HepG2 (cell line): Measurements from ENCODE around the gene CUL4A. TPM values are rescaled to one million over a fixed set of nuclear protein-coding genes. Genes with fewer than 3 reads are reported as not detected.

ENCODE experiments used
- AHR ChIP-seq: IDR thresholded peaks from 2 replicates; pipeline ENCODE4 v1.6.1; 2018; ENCODE audit warnings: missing genetic modification reagents, missing compliant biosample characterization
- AKAP8 ChIP-seq: sonication (generic); formaldehyde crosslinking; IDR thresholded peaks from 2 replicates; pipeline ENCODE4 v1.5.1; 2020; ENCODE audit warnings: mild to moderate bottlenecking, missing genetic modification reagents
- CREB1 ChIP-seq, 2 experiments: fragments of 450-650 bp in 1 of 2; IDR thresholded peaks; 2 replicates each; pipeline ENCODE4 v1.6.1; 2016 to 2017; ENCODE audit warnings: control low read depth in 1 of 2, mild to moderate bottlenecking in 1 of 2, missing compliant biosample characterization in 1 of 2, missing genetic modification characterization in 1 of 2
- E2F2 ChIP-seq: sonication (generic); formaldehyde crosslinking; IDR thresholded peaks from 2 replicates; pipeline ENCODE4 v1.4.0; 2020; ENCODE audit warnings: missing genetic modification reagents, borderline replicate concordance
- E2F5 ChIP-seq: sonication (generic); formaldehyde crosslinking; conservative IDR thresholded peaks from 2 replicates; pipeline ENCODE4 v1.4.0; 2020; ENCODE audit warnings: missing genetic modification reagents
- EP300 ChIP-seq, 3 experiments: sonication (generic) in 1 of 3; formaldehyde crosslinking in 1 of 3; IDR thresholded peaks; 2 replicates each; pipeline versions ENCODE4 v1.5.1 to v1.6.1; 2011 to 2020; ENCODE audit warnings: low read depth in 2 of 3, low read length in 2 of 3, borderline replicate concordance in 1 of 3, improper control_type of control experiment in 1 of 3, mild to moderate bottlenecking in 1 of 3, missing genetic modification reagents in 1 of 3, moderate library complexity in 1 of 3
- IKZF5 ChIP-seq: IDR thresholded peaks from 2 replicates; pipeline ENCODE4 v1.6.1; 2018; ENCODE audit warnings: missing genetic modification reagents, mild to moderate bottlenecking, missing compliant biosample characterization
- MIER2 ChIP-seq: IDR thresholded peaks from 2 replicates; pipeline ENCODE4 v1.6.1; 2016; ENCODE audit warnings: missing biosample characterization, missing genetic modification reagents
- PAWR ChIP-seq: sonication (generic); formaldehyde crosslinking; IDR thresholded peaks from 2 replicates; pipeline ENCODE4 v1.4.0; 2020; ENCODE audit warnings: missing genetic modification reagents, mild to moderate bottlenecking, borderline replicate concordance
- RAD21 ChIP-seq: fragments of 450-650 bp; formaldehyde crosslinking; IDR thresholded peaks from 2 replicates; pipeline ENCODE4 v1.5.0; 2020; ENCODE audit warnings: mild to moderate bottlenecking
- RBAK ChIP-seq: sonication (generic); formaldehyde crosslinking; IDR thresholded peaks from 2 replicates; pipeline ENCODE4 v1.5.1; 2020; ENCODE audit warnings: mild to moderate bottlenecking, missing genetic modification reagents
- SIN3A ChIP-seq: IDR thresholded peaks from 2 replicates; pipeline ENCODE4 v1.6.1; 2011; ENCODE audit warnings: low read depth, mild to moderate bottlenecking, control low read depth, low read length, borderline replicate concordance
- ZFP41 ChIP-seq: sonication (generic); formaldehyde crosslinking; IDR thresholded peaks from 2 replicates; pipeline ENCODE4 v1.4.0; 2020; ENCODE audit warnings: mild to moderate bottlenecking, missing genetic modification reagents, borderline replicate concordance
- ZNF160 ChIP-seq: sonication (generic); formaldehyde crosslinking; IDR thresholded peaks from 2 replicates; pipeline ENCODE4 v1.8.0; 2022; ENCODE audit warnings: mild to moderate bottlenecking, inconsistent platforms, missing genetic modification reagents
- ZNF777 ChIP-seq: sonication (generic); formaldehyde crosslinking; IDR thresholded peaks from 2 replicates; pipeline ENCODE4 v1.4.0; 2020; ENCODE audit warnings: missing genetic modification reagents
- polyA plus RNA-seq, 8 experiments: library from polyadenylated mRNA; depleted of rRNA in 3 of 8; stranded (reverse) in 7 of 8; unstranded in 1 of 8; fragments of >200 nt; fragmentation: Illumina TruSeq in 4 of 8; extraction: Trizol in 4 of 8; gene quantifications; 2 replicates each; pipeline versions ENCODE4 v1.2.1 to v1.2.3, GENCODE V29; 2011 to 2016; ENCODE audit warnings: low read depth in 4 of 8, missing spikeins in 1 of 8, mixed read lengths in 1 of 8; ENCODE audit not compliant: insufficient read depth in 1 of 8
- total RNA-seq, 5 experiments: library from RNA; depleted of rRNA; stranded (reverse); fragments of >200 nt; fragmentation: Illumina TruSeq; extraction: Trizol; gene quantifications; 2 replicates each; pipeline ENCODE4 v1.2.3, GENCODE V29; 2016; ENCODE audit warnings: low read depth in 1 of 5
- TF ChIP-seq, protein P1 (sequence below): sonication (generic); formaldehyde crosslinking; IDR thresholded peaks from 2 replicates; pipeline ENCODE4 v1.8.1; 2022; ENCODE audit warnings: mild to moderate bottlenecking, missing genetic modification reagents
- TF ChIP-seq, protein P2 (sequence below): sonication (generic); formaldehyde crosslinking; conservative IDR thresholded peaks from 2 replicates; pipeline ENCODE4 v1.8.0; 2022; ENCODE audit warnings: mild to moderate bottlenecking, moderate library complexity, missing genetic modification reagents

The CUL4A gene
- total and polyA plus RNA-seq, 2 of the 13 experiments (the other 11 are each of a cell fraction or from before 2014, with no cell fraction given) = 51.2 to 75.3 TPM

DNA sequence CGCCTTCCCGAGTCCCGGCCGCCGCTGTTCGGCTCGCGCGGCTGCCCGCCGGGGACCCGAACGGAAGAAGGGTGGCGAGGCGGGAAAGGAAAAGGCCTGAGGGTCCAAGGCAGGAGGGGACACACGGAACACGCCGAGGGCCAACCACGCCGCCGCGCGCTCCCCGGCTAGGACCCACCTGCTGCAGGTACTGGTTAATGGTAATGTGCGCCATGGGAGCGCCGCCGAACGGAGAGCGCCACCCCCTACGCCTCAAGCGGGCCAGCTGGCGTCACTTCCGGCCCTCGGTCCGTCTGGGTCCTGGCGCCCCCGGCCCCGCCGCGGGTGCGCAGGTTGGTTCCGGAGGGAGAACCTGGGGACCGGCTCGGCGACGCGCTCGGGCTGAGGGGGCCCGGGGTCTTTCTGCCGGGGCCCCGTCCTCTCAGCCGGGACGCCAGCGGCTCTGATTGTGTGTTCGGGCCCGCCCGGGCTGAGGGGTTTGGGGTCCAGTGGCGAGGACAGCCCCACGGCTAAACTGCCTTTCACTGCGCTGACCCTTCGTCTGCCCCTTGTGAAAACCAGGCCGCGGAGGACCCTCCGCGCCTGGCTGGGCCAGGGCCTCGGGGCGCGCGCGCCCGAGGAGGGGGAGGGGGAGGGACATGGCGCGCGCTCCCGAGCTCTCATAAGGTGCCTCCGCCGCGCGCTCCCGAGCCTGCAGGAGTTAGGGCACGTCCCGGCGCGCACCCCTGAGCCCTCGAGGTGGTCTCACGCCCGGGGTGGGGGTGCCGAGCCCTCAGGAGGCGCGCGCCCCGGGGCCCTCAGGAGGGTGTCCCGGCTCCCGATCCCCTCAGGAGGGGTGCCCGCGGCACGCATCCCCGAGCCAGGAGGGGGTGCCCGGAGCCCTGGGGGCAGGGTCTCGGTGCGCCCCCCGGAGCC is 735 bp upstream of the CUL4A start, which contains the start of gene PCID2 (continued):
- peak; percentile 80; the same call in 1 of the 2 replicates for TF ChIP-seq E2F2 (CRISPR knock-in tag)
- TF ChIP-seq RAD21 = peak; percentile 54; the same call in 1 of the 2 replicates
- TF ChIP-seq, protein P1, sequence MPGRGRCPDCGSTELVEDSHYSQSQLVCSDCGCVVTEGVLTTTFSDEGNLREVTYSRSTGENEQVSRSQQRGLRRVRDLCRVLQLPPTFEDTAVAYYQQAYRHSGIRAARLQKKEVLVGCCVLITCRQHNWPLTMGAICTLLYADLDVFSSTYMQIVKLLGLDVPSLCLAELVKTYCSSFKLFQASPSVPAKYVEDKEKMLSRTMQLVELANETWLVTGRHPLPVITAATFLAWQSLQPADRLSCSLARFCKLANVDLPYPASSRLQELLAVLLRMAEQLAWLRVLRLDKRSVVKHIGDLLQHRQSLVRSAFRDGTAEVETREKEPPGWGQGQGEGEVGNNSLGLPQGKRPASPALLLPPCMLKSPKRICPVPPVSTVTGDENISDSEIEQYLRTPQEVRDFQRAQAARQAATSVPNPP (CRISPR knock-in tag) = peak; percentile 88
- 0 out of 2 replicates have a peak, but pooled peaks have one; percentile 70 for TF ChIP-seq SIN3A
- peak; percentile 29 to 59; a peak in 1 of 4 replicates for TF ChIP-seq EP300 (IDR thresholded peaks at IDR 0.05; ENCODE audit: low read depth in 2 of 2, low read length in 2 of 2)
- TF ChIP-seq EP300 (CRISPR knock-in tag; IDR thresholded peaks at IDR 0.05; ENCODE audit: borderline replicate concordance) = peak; percentile 14; the same call in 1 of the 2 replicates
- peak; percentile 75 for TF ChIP-seq E2F5 (CRISPR knock-in tag)
- TF ChIP-seq, protein P2, sequence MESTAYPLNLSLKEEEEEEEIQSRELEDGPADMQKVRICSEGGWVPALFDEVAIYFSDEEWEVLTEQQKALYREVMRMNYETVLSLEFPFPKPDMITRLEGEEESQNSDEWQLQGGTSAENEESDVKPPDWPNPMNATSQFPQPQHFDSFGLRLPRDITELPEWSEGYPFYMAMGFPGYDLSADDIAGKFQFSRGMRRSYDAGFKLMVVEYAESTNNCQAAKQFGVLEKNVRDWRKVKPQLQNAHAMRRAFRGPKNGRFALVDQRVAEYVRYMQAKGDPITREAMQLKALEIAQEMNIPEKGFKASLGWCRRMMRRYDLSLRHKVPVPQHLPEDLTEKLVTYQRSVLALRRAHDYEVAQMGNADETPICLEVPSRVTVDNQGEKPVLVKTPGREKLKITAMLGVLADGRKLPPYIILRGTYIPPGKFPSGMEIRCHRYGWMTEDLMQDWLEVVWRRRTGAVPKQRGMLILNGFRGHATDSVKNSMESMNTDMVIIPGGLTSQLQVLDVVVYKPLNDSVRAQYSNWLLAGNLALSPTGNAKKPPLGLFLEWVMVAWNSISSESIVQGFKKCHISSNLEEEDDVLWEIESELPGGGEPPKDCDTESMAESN (CRISPR knock-in tag) = peak; percentile 94
- peak; percentile 91 for TF ChIP-seq CREB1 (IDR thresholded peaks at IDR 0.05)
- TF ChIP-seq CREB1 (CRISPR knock-in tag; IDR thresholded peaks at IDR 0.05) = peak; percentile 94
- TF ChIP-seq MIER2 (CRISPR knock-in tag) = peak; percentile 52; the same call in 1 of the 2 replicates
- TF ChIP-seq ZNF160 (CRISPR knock-in tag) = peak; percentile 87
- TF ChIP-seq AHR (CRISPR knock-in tag) = peak; percentile 97; the same call in 1 of the 2 replicates
- peak; percentile 82; the same call in 1 of the 2 replicates for TF ChIP-seq AKAP8 (CRISPR knock-in tag)
- TF ChIP-seq ZNF777 (CRISPR knock-in tag) = peak; percentile 76
- TF ChIP-seq IKZF5 (CRISPR knock-in tag) = peak; percentile 93; the same call in 1 of the 2 replicates
- TF ChIP-seq RBAK (CRISPR knock-in tag) = no peak; the same call in 1 of the 2 replicates
- no peak for TF ChIP-seq ZFP41 (CRISPR knock-in tag)
- 0 out of 2 replicates have a peak, but pooled peaks have one; percentile 17 for TF ChIP-seq PAWR
